ENCODE results near the gene CNR2. TPM values are rescaled to one million over a fixed set of nuclear protein-coding genes. Genes with fewer than 3 reads are reported as not detected.

The CNR2 gene
- total RNA-seq, 1 experiment from 2014 or later = not detected

GRCh38 chr1:23928789-23929188 lies 15.6 kb upstream of the CNR2 start:
- H4K5ac ChIP-seq (ENCODE audit: insufficient read length, low read depth, low read length) = no peak overlapping the region
- H4K20me1 ChIP-seq (ENCODE audit: control insufficient read depth, insufficient read depth, insufficient read length) = no peaks in the 10 kb centered on the region
- peaks cover 0 to 4% of the 10 kb centered on the region in 2 experiments; a peak in 1 of 4 replicates for H3K4me1 Mint-ChIP-seq
- DNase-seq = no peak
- WGBS (ENCODE audit: extremely low coverage, insufficient read length, low lambda C conversion rate) = no CpG with 5 or more reads among the region's 4 CpGs
- H2BK5ac ChIP-seq (ENCODE audit: insufficient read length, low read length) = no peak overlapping the region
- H2BK20ac ChIP-seq (ENCODE audit: low read depth, low read length, poor library complexity, severe bottlenecking) = no peak overlapping the region
- H2BK12ac ChIP-seq (ENCODE audit: insufficient read length, low read depth, low read length) = no peak overlapping the region
- H3K4ac ChIP-seq (ENCODE audit: low read depth, low read length) = no peak overlapping the region
- TF ChIP-seq CTCF (conservative IDR thresholded peaks at IDR 0.05) = no peak
- H2BK120ac ChIP-seq (ENCODE audit: low read depth, low read length, poor library complexity, severe bottlenecking) = no peak overlapping the region
- H3K27ac Mint-ChIP-seq = no peak overlapping the region
- H3K4me2 ChIP-seq (ENCODE audit: insufficient read depth, insufficient read length, low read length) = no peak overlapping the region
- H3K4me3 Mint-ChIP-seq = no peak overlapping the region; a peak in 1 of 5 replicates
- peaks cover 3% of the 10 kb centered on the region for H3K27me3 Mint-ChIP-seq (ENCODE audit: low read depth)
- no peaks in the 10 kb centered on the region for H3K4me1 ChIP-seq (ENCODE audit: insufficient read depth, low read length)
- H3K27me3 ChIP-seq (ENCODE audit: insufficient read depth, low read length) = no peaks in the 10 kb centered on the region
- no peaks in the 10 kb centered on the region for H3K36me3 Mint-ChIP-seq (ENCODE audit: insufficient read depth in 1 of 3, low read depth in 3 of 3)
- no peak overlapping the region for H2AK5ac ChIP-seq (ENCODE audit: insufficient read length, low read length)
- no peaks in the 10 kb centered on the region for H3K79me1 ChIP-seq (ENCODE audit: insufficient read depth, low read depth, low read length, poor library complexity, severe bottlenecking)
- no peaks in the 10 kb centered on the region for H3K9me3 Mint-ChIP-seq
- no peak overlapping the region for H3K14ac ChIP-seq (ENCODE audit: insufficient read depth, low read length)
- no peaks in the 10 kb centered on the region for H3K23me2 ChIP-seq (ENCODE audit: insufficient read length, low read depth, low read length, poor library complexity, severe bottlenecking)
- H4K8ac ChIP-seq (replicated peaks; ENCODE audit: insufficient read length, low read depth, low read length) = no peak overlapping the region
- H2BK15ac ChIP-seq (ENCODE audit: low read depth, low read length) = no peak overlapping the region
- no peaks in the 10 kb centered on the region for H3K79me2 ChIP-seq (ENCODE audit: insufficient read depth, low read length)
- no peak overlapping the region for H3K27ac ChIP-seq (ENCODE audit: insufficient read length, low read depth, low read length)
- H3K18ac ChIP-seq (ENCODE audit: insufficient read length, low read depth, low read length) = no peak overlapping the region
- no peak overlapping the region for H3K23ac ChIP-seq (ENCODE audit: insufficient read length, low read depth, low read length)
- no peak overlapping the region for H3K9ac ChIP-seq (ENCODE audit: extremely low read depth, insufficient read length, low read length)
- H3T11ph ChIP-seq (ENCODE audit: low read length) = no peak overlapping the region
- H3K56ac ChIP-seq (ENCODE audit: insufficient read length, low read depth, low read length) = no peak overlapping the region
- H4K91ac ChIP-seq (ENCODE audit: insufficient read length, low read depth, low read length) = no peak overlapping the region
- H3K9me3 ChIP-seq (ENCODE audit: control insufficient read depth, low read depth, low read length) = no peaks in the 10 kb centered on the region
- no peak overlapping the region for H2AFZ ChIP-seq (ENCODE audit: low read length)
